Body of pancreas (tissue), 4 donors: ENCODE measurements around the gene SFXN2. TPM values are rescaled to one million over a fixed set of nuclear protein-coding genes. Genes with fewer than 3 reads are reported as not detected.

Source experiments
- ATAC-seq: fragments of 150-250 bp; one replicate; pipeline ENCODE4 v1.9.1; 2016
- DNase-seq, 4 donors: peaks; one replicate each; pipeline ENCODE4 v3.0.0-alpha.2; 2019
- H3K27ac ChIP-seq, 4 donors: fragments of 200-600 bp; sonication (generic); 1 replicate in 3 of 4; 2 replicates in 1 of 4; pipeline versions ENCODE4 v1.5.1 to v1.6.1; 2016 to 2019; ENCODE audit warnings: mild to moderate bottlenecking in 1 of 4, mixed read lengths in 1 of 4, moderate library complexity in 1 of 4
- H3K27me3 ChIP-seq, 2 donors: fragments of 200-600 bp; sonication (generic); one replicate each; pipeline ENCODE4 v1.6.0; 2016; ENCODE audit warnings: mild to moderate bottlenecking in 1 of 2
- H3K36me3 ChIP-seq, 2 donors: fragments of 200-600 bp; sonication (generic); replicated peaks in 1 of 2; 2 replicates each; pipeline ENCODE4 v1.5.1; 2016; ENCODE audit warnings: low read depth in 2 of 2; ENCODE audit not compliant: insufficient read depth in 1 of 2
- H3K4me1 ChIP-seq: fragments of 200-600 bp; sonication (generic); one replicate; pipeline ENCODE4 v1.6.0; 2016
- H3K4me3 ChIP-seq, 2 donors: fragments of 200-600 bp; sonication (generic); 1 replicate in 1 of 2; 2 replicates in 1 of 2; pipeline ENCODE4 v1.5.1; 2016 to 2019
- H3K9me3 ChIP-seq, 3 donors: fragments of 200-600 bp; sonication (generic); 1 replicate in 2 of 3; 2 replicates in 1 of 3; pipeline ENCODE4 v1.5.1; 2016
- CTCF ChIP-seq, 7 experiments: fragments of 450-650 bp in 4 of 7; fragments of 200-600 bp in 3 of 7; sonication (generic) in 3 of 7; IDR thresholded peaks; one replicate each; pipeline ENCODE4 v1.5.1; 2016 to 2019; ENCODE audit warnings: antibody characterized with exemption in 7 of 7
- POLR2A ChIP-seq, 3 donors: fragments of 450-650 bp; IDR thresholded peaks; one replicate each; pipeline ENCODE4 v1.6.1; 2016; ENCODE audit warnings: antibody characterized with exemption in 3 of 3, mild to moderate bottlenecking in 2 of 3
- WGBS, 2 donors: methylation state at CpG; one replicate each; pipeline ENCODE4 v1.1.5; 2017; 5-methylcytosine and 5-hydroxymethylcytosine counted together
- intact Hi-C: fragments of 100-400 bp; cut with DNase I; formaldehyde crosslinking; loops from one replicate; pipeline ENCODE4 v1.15.1; 2023
- total RNA-seq, 2 donors: library from RNA; depleted of rRNA; stranded (reverse); fragments of >200 nt; gene quantifications; one replicate each; pipeline ENCODE4 v1.1.0, GENCODE V29; 2016

Gene SFXN2
- total RNA-seq, 2 donors from 2014 or later = 2.1 to 7.3 TPM

- WGBS, 2 donors = 86 to 87% methylated on average over 9 of the region's 9 CpGs
- H3K9me3 ChIP-seq = no peaks in the 10 kb centered on the region
- DNase-seq (no peak), ATAC-seq (no peak)
- peaks cover 35% of the 10 kb centered on the region for H3K4me1 ChIP-seq
- intact Hi-C loops = no loop called here
- no peak for TF ChIP-seq CTCF (IDR thresholded peaks at IDR 0.05)
- no peak for TF ChIP-seq POLR2A (IDR thresholded peaks at IDR 0.05)
- H3K36me3 ChIP-seq = no peaks in the 10 kb centered on the region
- H3K4me3 ChIP-seq = no peak overlapping the region
- H3K27me3 ChIP-seq = no peaks in the 10 kb centered on the region
- peak overlapping the region in 1 of 4 donors; percentile 61 for H3K27ac ChIP-seq
Measured at GRCh38 chr10:102676534-102677315, 37.7 kb upstream of the SFXN2 start.

GRCh38 chr10:102677331-102678067 is 36.9 kb upstream of the SFXN2 start:
- TF ChIP-seq CTCF (IDR thresholded peaks at IDR 0.05) (no peak), POLR2A (IDR thresholded peaks at IDR 0.05) (no peak)
- H3K4me1 ChIP-seq = peaks cover 35% of the 10 kb centered on the region
- ATAC-seq (no peak), DNase-seq (no peak)
- H3K27me3 ChIP-seq = no peaks in the 10 kb centered on the region
- no peak overlapping the region for H3K4me3 ChIP-seq
- WGBS, 2 donors = 57 to 71% methylated on average over 9 of the region's 9 CpGs
- H3K36me3 ChIP-seq = no peaks in the 10 kb centered on the region
- intact Hi-C loops = no loop called here
- no peaks in the 10 kb centered on the region for H3K9me3 ChIP-seq
- H3K27ac ChIP-seq = peak overlapping the region in 2 of 4 donors; percentile 28 to 61

GRCh38 chr10:102678068-102678400 is 36.4 kb upstream of the SFXN2 start:
- Histone ChIP-seq H3K4me1 (peaks cover 35% of the 10 kb centered on the region), H3K27ac (peak overlapping the region in 1 of 4 donors; percentile 61), H3K36me3 (no peaks in the 10 kb centered on the region), H3K27me3 (no peaks in the 10 kb centered on the region), H3K9me3 (no peaks in the 10 kb centered on the region), H3K4me3 (no peak overlapping the region)
- intact Hi-C loops = no loop called here
- DNase-seq = no peak
- no peak for TF ChIP-seq CTCF (IDR thresholded peaks at IDR 0.05)
- no peak for TF ChIP-seq POLR2A (IDR thresholded peaks at IDR 0.05)
- no peak for ATAC-seq
- WGBS, 2 donors = 36 to 39% methylated on average over 9 of the region's 9 CpGs

GRCh38 chr10:102678842-102679289 is 35.6 kb upstream of the SFXN2 start:
- 0 to 6% methylated on average over 1 to 5 of the region's 9 CpGs for WGBS, 2 donors
- peak overlapping the region in 3 of 4 donors; percentile 19 to 65 (median 50) for H3K27ac ChIP-seq
- no peak overlapping the region for H3K4me3 ChIP-seq
- DNase-seq (peak; percentile 78 to 86 (median 81)), ATAC-seq (peak; percentile 84)
- H3K27me3 ChIP-seq = no peaks in the 10 kb centered on the region
- H3K36me3 ChIP-seq = no peaks in the 10 kb centered on the region
- no peaks in the 10 kb centered on the region for H3K9me3 ChIP-seq
- intact Hi-C loops = no loop called here
- peak; percentile 54 to 78 (median 68) for TF ChIP-seq CTCF (IDR thresholded peaks at IDR 0.05)
- no peak for TF ChIP-seq POLR2A (IDR thresholded peaks at IDR 0.05)
- H3K4me1 ChIP-seq = peaks cover 35% of the 10 kb centered on the region
